PC-3 (cell line): ENCODE data around the gene SULF2. TPM values are rescaled to one million over a fixed set of nuclear protein-coding genes. Genes with fewer than 3 reads are reported as not detected.

Source experiments
- ATAC-seq: fragments of 200-7000 bp; cut with Tn5 transposase; 2 replicates; pipeline ENCODE4 v1.9.1; 2020; ENCODE audit warnings: mild to moderate bottlenecking, moderate library complexity
- BruUV-seq: library from RNA; stranded (reverse); fragments of 400-500 nt; replicated peaks from 2 replicates; lab custom pipeline; 2021; lab: Mats Ljungman, UMichigan
- CTCF ChIA-PET: fragments of 300-600 bp; sonication (Branson Sonifier 250); formaldehyde crosslinking; loops from one replicate; lab custom pipeline; 2022; ENCODE audit warnings: antibody characterized with exemption; lab: Charles Lee
- POLR2A ChIA-PET: fragments of 300-600 bp; sonication (Branson Sonifier 250); formaldehyde crosslinking; loops from one replicate; lab custom pipeline; 2022; ENCODE audit warnings: antibody characterized with exemption; ENCODE audit not compliant: unreplicated experiment; lab: Charles Lee
- DNase-seq: peaks from one replicate; pipeline ENCODE4 v3.0.0-alpha.2; 2015
- H2AFZ ChIP-seq: fragments of 300-600 bp; sonication (generic); 2 replicates; pipeline ENCODE4 v1.6.0; 2016; ENCODE audit warnings: antibody characterized with exemption, low read length
- H3F3A ChIP-seq: fragments of 300-600 bp; sonication (generic); one replicate; pipeline ENCODE4 v1.6.0; 2017; ENCODE audit warnings: antibody characterized with exemption, low read length, control low read depth, mild to moderate bottlenecking; ENCODE audit not compliant: unreplicated experiment
- H3K27ac ChIP-seq: fragments of 300-600 bp; sonication (generic); 2 replicates; pipeline ENCODE4 v1.5.1; 2016; ENCODE audit warnings: mild to moderate bottlenecking, low read length
- H3K27me3 ChIP-seq: fragments of 300-600 bp; sonication (generic); 2 replicates; pipeline ENCODE4 v1.6.1; 2016; ENCODE audit warnings: low read length, mixed read lengths
- H3K36me3 ChIP-seq: fragments of 300-600 bp; sonication (generic); 2 replicates; pipeline ENCODE4 v1.6.1; 2016; ENCODE audit warnings: low read depth, mixed run types, low read length, mixed read lengths
- H3K4me1 ChIP-seq: fragments of 300-600 bp; sonication (generic); 2 replicates; pipeline ENCODE4 v1.5.1; 2016; ENCODE audit warnings: low read length; ENCODE audit not compliant: insufficient read depth
- H3K4me2 ChIP-seq: fragments of 300-600 bp; sonication (generic); 2 replicates; pipeline ENCODE4 v1.6.0; 2016; ENCODE audit warnings: low read length
- H3K4me3 ChIP-seq: fragments of 300-600 bp; sonication (generic); 2 replicates; pipeline ENCODE4 v1.5.1; 2016; ENCODE audit warnings: mild to moderate bottlenecking, low read length, mixed read lengths
- H3K79me2 ChIP-seq: fragments of 300-600 bp; sonication (generic); 2 replicates; pipeline ENCODE4 v1.6.1; 2017; ENCODE audit warnings: low read length, mixed read lengths
- H3K9ac ChIP-seq: fragments of 300-600 bp; sonication (generic); 2 replicates; pipeline ENCODE4 v1.6.0; 2016; ENCODE audit warnings: mild to moderate bottlenecking, low read length
- H3K9me2 ChIP-seq: fragments of 300-600 bp; sonication (generic); replicated peaks from 2 replicates; pipeline ENCODE4 v1.6.1; 2016; ENCODE audit warnings: mixed run types, low read length, mixed read lengths
- H3K9me3 ChIP-seq: fragments of 300-600 bp; sonication (generic); 2 replicates; pipeline ENCODE4 v1.6.1; 2016; ENCODE audit warnings: low read length, mixed read lengths
- H4K20me1 ChIP-seq: fragments of 300-600 bp; sonication (generic); 2 replicates; pipeline ENCODE4 v1.6.1; 2016; ENCODE audit warnings: low read length, mixed read lengths
- CTCF ChIP-seq: fragments of 300-600 bp; sonication (generic); conservative IDR thresholded peaks from 2 replicates; pipeline ENCODE4 v1.5.1; 2017; ENCODE audit warnings: antibody characterized with exemption, low read depth, mild to moderate bottlenecking, low read length
- EZH2 ChIP-seq: fragments of 300-600 bp; sonication (generic); IDR thresholded peaks from one replicate; pipeline ENCODE4 v1.6.1; 2017; ENCODE audit warnings: antibody characterized with exemption, mild to moderate bottlenecking, low read length; ENCODE audit not compliant: unreplicated experiment
- EZH2phosphoT487 ChIP-seq: fragments of 300-600 bp; sonication (generic); IDR thresholded peaks from 2 replicates; pipeline ENCODE4 v1.6.1; 2018; ENCODE audit warnings: mild to moderate bottlenecking, antibody characterized with exemption, low read length, borderline replicate concordance
- intact Hi-C: fragments of 100-400 bp; cut with micrococcal nuclease; formaldehyde crosslinking; loops from 2 replicates; pipeline ENCODE4 v1.9.0; 2023
- total RNA-seq: library from RNA; depleted of rRNA; stranded (reverse); fragments of >200 nt; gene quantifications from 2 replicates; pipeline ENCODE4 v1.2.3, GENCODE V29; 2014

The SULF2 gene
- total RNA-seq, 1 experiment from 2014 or later = 340 TPM

GRCh38 chr20:47645632-47646031 is 139.6 kb downstream of the SULF2 start:
- CTCF ChIA-PET = no interaction called here
- no TSS peak for BruUV-seq
- TF ChIP-seq EZH2phosphoT487 (no peak), CTCF (no peak), EZH2 (no peak)
- Histone ChIP-seq H3K9me2 (no peaks in the 10 kb centered on the region), H3K27ac (no peak overlapping the region), H3K4me1 (peaks cover 6% of the 10 kb centered on the region; the same call in 1 of the 2 replicates), H4K20me1 (no peaks in the 10 kb centered on the region), H3K9ac (no peak overlapping the region), H3K79me2 (no peaks in the 10 kb centered on the region), H3K4me2 (no peak overlapping the region), H3F3A (no peaks in the 10 kb centered on the region), H3K9me3 (no peaks in the 10 kb centered on the region), H3K27me3 (no peaks in the 10 kb centered on the region), H2AFZ (no peak overlapping the region), H3K36me3 (peaks cover 27% of the 10 kb centered on the region), H3K4me3 (no peak overlapping the region)
- DNase-seq (no peak), ATAC-seq (no peak)
- POLR2A ChIA-PET = no interaction called here
- intact Hi-C loops = no loop called here

DNA sequence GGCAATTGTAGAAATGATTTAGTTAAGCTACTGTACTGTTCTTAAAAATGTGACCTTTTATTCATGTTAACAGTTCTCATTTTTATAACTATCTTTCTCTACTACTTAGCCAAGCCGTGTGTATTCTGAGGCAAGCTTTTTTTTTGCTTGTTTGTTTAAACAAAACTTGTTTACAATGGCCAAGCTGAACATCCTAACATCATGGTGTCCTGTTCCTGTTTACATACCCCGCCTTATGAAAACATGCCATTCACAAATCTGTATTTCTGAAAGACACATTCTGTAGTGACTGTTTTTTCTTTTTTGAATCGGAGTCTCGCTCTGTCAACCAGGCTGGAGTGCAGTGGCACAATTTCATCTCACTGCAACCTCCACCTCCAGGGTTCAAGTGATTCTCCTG is 142.7 kb downstream of the SULF2 start:
- H3K4me1 ChIP-seq = peaks cover 6% of the 10 kb centered on the region; the same call in 1 of the 2 replicates
- CTCF ChIA-PET = interaction anchor here (0.5 kb wide), 1 partner anchor 981 kb away, joined by 7 read pairs; no protein-coding TSS in a partner anchor
- H3K9ac ChIP-seq = no peak overlapping the region
- intact Hi-C loops = no loop called here
- H3K79me2 ChIP-seq = no peaks in the 10 kb centered on the region
- no peak overlapping the region for H3K4me2 ChIP-seq
- TF ChIP-seq EZH2phosphoT487 = no peak
- no peak for TF ChIP-seq CTCF
- no peak for TF ChIP-seq EZH2
- peaks cover 37% of the 10 kb centered on the region for H3K36me3 ChIP-seq
- H3K9me3 ChIP-seq = no peaks in the 10 kb centered on the region
- H4K20me1 ChIP-seq = no peaks in the 10 kb centered on the region
- H3K27me3 ChIP-seq = no peaks in the 10 kb centered on the region
- no peaks in the 10 kb centered on the region for H3F3A ChIP-seq
- peak; percentile 61 for ATAC-seq
- no TSS peak for BruUV-seq
- no peaks in the 10 kb centered on the region for H3K9me2 ChIP-seq
- DNase-seq = peak; percentile 37
- no peak overlapping the region for H3K4me3 ChIP-seq
- no peak overlapping the region for H3K27ac ChIP-seq
- POLR2A ChIA-PET = interaction anchor here (0.6 kb wide), 1 partner anchor 175 kb away, joined by 3 read pairs; no protein-coding TSS in a partner anchor
- H2AFZ ChIP-seq = no peak overlapping the region

DNA sequence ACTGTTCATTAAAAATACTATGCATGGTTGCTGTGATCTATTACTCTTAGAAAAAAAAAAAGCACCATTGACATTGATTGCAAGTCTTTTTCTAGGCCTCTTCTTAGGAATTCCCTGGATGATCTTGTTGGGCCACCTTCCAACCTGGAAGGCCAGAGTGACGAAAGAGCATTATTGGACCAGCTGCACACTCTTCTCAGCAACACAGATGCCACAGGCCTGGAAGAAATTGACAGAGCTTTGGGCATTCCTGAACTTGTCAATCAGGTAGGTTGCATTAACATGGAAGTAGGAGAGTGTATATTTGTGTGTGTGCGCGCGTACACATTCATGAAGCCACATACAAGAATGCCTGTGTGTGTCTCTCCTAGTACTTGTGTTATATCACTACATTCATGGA is 143.2 kb downstream of the SULF2 start:
- ATAC-seq = no peak
- Histone ChIP-seq H3K9me2 (no peaks in the 10 kb centered on the region), H3F3A (no peaks in the 10 kb centered on the region), H3K9me3 (no peaks in the 10 kb centered on the region), H3K27ac (no peak overlapping the region), H2AFZ (no peak overlapping the region), H3K27me3 (no peaks in the 10 kb centered on the region), H3K4me1 (peaks cover 6% of the 10 kb centered on the region; the same call in 1 of the 2 replicates), H3K4me3 (no peak overlapping the region), H3K36me3 (peaks cover 36% of the 10 kb centered on the region), H3K79me2 (no peaks in the 10 kb centered on the region), H3K4me2 (no peak overlapping the region), H3K9ac (no peak overlapping the region), H4K20me1 (no peaks in the 10 kb centered on the region)
- CTCF ChIA-PET = interaction anchor here (0.5 kb wide), 1 partner anchor 981 kb away, joined by 7 read pairs; no protein-coding TSS in a partner anchor
- POLR2A ChIA-PET = interaction anchor here (0.6 kb wide), 1 partner anchor 175 kb away, joined by 3 read pairs; no protein-coding TSS in a partner anchor
- DNase-seq = no peak
- BruUV-seq = no TSS peak
- TF ChIP-seq CTCF = no peak
- TF ChIP-seq EZH2phosphoT487 = no peak
- TF ChIP-seq EZH2 = no peak
- intact Hi-C loops = no loop called here
